Measurements from ENCODE around the gene ISCA1.

Gene ISCA1

GRCh38 chr9:86288499-86289198 lies 6.3 kb upstream of the ISCA1 start:
- in situ Hi-C loops (cut with HindIII; ENCODE audit: low pct_ligation_motif_present, low pct_unique_long_range_greater_than_20kb, low sequenced_read_pairs) = no loop called here
- no peak for DNase-seq

- in situ Hi-C loops (cut with HindIII; ENCODE audit: low pct_ligation_motif_present, low pct_unique_long_range_greater_than_20kb, low sequenced_read_pairs) = no loop called here
- DNase-seq = peak; percentile 7
Observed at GRCh38 chr9:86287013-86287412, 4.7 kb upstream of the ISCA1 start.

- in situ Hi-C loops (cut with HindIII; ENCODE audit: low pct_ligation_motif_present, low pct_unique_long_range_greater_than_20kb, low sequenced_read_pairs) = no loop called here
- no peak for DNase-seq
Observed at GRCh38 chr9:86286278-86286677, 3.9 kb upstream of the ISCA1 start.

DNA sequence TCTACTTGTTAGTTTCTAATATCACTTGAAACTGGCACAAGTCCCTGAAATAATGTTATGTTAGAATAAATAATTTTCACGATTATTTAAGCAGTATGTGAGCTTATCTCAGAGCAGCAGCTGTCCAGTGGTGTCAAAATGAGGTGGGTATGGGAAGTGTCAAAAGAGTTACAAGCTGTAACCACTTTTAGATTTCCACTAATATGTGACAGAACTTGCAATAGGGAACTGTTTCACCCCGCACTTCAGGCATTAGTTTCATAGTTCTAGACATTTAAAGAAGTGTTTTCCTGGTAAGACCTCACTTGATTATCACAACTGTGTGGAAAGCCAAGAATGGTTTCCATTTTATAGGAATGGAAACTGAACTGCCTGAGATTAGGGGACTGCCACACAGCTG lies 2.9 kb upstream of the ISCA1 start:
- DNase-seq = no peak
- in situ Hi-C loops (cut with HindIII; ENCODE audit: low pct_ligation_motif_present, low pct_unique_long_range_greater_than_20kb, low sequenced_read_pairs) = no loop called here

- peak; percentile 69 for DNase-seq
- in situ Hi-C loops (cut with HindIII; ENCODE audit: low pct_ligation_motif_present, low pct_unique_long_range_greater_than_20kb, low sequenced_read_pairs) = no loop called here
Observed at GRCh38 chr9:86282979-86283535, 719 bp upstream of the ISCA1 start.

GRCh38 chr9:86281593-86282076 lies 703 bp downstream of the ISCA1 start:
- peak; percentile 19 for DNase-seq
- in situ Hi-C loops (cut with HindIII; ENCODE audit: low pct_ligation_motif_present, low pct_unique_long_range_greater_than_20kb, low sequenced_read_pairs) = no loop called here

DNA sequence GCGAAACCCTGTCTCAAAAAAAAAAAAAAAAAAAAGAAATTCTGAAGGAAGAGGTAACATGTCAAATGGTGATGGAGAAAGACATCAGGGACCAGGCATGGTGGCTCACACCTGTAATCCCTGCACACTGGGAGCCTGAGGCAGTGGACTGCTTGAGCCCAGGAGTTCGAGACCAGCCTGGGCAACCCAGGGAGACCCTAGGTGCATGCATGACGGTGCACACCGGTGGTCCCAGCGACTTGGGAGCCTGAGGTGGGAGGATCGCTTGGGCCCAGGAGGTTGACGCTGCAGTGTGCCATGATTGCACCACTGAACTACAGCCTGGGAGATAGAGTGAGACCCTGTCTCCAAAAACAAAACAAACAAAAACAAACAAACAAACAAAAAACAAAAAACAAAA lies 1.8 kb downstream of the ISCA1 start:
- no peak for DNase-seq
- in situ Hi-C loops (cut with HindIII; ENCODE audit: low pct_ligation_motif_present, low pct_unique_long_range_greater_than_20kb, low sequenced_read_pairs) = no loop called here

DNA sequence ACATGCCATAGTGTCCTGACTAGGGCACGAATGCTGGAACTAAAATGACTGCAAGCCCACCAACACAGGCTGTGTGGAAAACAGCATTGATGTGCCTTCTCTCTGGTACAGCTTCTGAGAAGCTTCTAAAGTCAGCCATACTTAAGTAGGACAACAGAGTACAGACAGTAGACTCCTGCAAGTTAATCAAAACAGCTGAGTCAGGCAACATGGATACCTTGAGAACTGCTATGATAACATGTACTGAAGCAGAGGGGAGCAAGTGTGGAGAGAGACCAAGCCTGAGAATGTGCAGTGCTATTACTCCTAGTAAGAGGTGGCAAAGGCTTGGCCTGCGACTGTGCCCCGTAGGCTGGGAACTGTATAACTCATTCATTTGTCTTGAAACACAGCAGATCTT lies 2.5 kb downstream of the ISCA1 start:
- DNase-seq = no peak
- in situ Hi-C loops (cut with HindIII; ENCODE audit: low pct_ligation_motif_present, low pct_unique_long_range_greater_than_20kb, low sequenced_read_pairs) = no loop called here

GRCh38 chr9:86277072-86277471 lies 5.3 kb downstream of the ISCA1 start:
- no peak for DNase-seq
- in situ Hi-C loops (cut with HindIII; ENCODE audit: low pct_ligation_motif_present, low pct_unique_long_range_greater_than_20kb, low sequenced_read_pairs) = no loop called here

DNA sequence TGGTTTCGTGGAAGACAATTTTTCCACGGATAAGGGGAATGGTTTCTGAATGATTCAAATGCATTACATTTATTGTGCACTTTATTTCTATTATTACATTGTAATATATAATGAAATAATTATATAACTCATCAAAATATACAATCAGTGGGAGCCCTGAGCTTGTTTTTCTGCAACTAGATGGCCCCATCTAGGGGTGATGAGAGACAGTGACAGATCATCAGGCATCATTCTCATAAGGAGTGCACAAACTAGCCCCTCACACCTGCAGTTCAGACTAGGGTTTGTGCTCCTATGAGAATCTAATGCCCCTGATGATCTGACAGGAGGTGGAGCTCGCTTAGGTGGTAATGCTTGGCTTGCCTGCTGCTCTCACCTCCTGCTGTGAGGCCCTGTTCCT lies 6.4 kb downstream of the ISCA1 start:
- peak; percentile 5 for DNase-seq
- in situ Hi-C loops (cut with HindIII; ENCODE audit: low pct_ligation_motif_present, low pct_unique_long_range_greater_than_20kb, low sequenced_read_pairs) = no loop called here

- no peak for DNase-seq
- in situ Hi-C loops (cut with HindIII; ENCODE audit: low pct_ligation_motif_present, low pct_unique_long_range_greater_than_20kb, low sequenced_read_pairs) = no loop called here
Observed at GRCh38 chr9:86274821-86275643, 7.3 kb downstream of the ISCA1 start.

DNA sequence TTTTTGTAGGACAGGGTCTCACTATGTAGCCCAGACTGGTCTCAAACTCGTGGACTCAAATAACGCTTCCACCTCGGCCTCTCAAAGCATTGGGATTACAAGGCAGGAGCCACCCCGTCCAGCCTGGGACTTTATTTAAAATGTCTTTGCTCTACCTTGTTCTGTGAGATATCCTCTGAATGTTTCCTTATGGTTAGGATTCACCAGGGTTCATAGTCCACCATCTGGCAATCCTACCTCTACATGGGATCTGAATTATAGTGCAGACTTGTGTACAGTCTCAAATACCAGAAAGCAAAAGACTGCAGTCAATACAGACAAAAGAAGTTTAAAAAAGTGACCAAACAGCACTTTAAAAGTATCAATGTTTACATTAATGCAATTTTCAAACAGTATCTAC lies 10.1 kb downstream of the ISCA1 start:
- in situ Hi-C loops (cut with HindIII; ENCODE audit: low pct_ligation_motif_present, low pct_unique_long_range_greater_than_20kb, low sequenced_read_pairs) = no loop called here
- DNase-seq = no peak

- in situ Hi-C loops (cut with HindIII; ENCODE audit: low pct_ligation_motif_present, low pct_unique_long_range_greater_than_20kb, low sequenced_read_pairs) = no loop called here
Observed at GRCh38 chr9:86263876-86264275, 18.5 kb downstream of the ISCA1 start.

DNA sequence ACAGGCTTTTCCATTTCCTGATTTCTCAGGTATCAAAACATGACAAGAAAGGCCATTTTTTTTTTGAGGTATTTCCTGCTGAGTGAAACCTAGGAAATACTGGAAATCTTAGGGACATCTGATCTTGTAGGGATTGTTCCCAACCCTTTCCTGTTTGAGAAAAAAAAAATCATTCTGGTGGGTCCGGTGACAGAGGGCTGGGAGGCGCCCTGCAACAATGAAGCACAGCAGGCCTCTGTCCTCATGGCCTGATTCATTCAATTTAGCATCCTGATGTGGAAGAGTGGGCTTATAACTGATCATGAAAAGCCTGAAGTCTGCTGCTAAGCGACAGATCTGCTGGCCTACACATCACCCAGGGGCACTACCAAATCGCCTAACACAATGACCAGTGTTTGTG lies 19.8 kb downstream of the ISCA1 start:
- in situ Hi-C loops (cut with HindIII; ENCODE audit: low pct_ligation_motif_present, low pct_unique_long_range_greater_than_20kb, low sequenced_read_pairs) = no loop called here
- no peak for DNase-seq

More at GRCh38 chr9:86263876-86264275, 18.5 kb downstream of the ISCA1 start:
- DNase-seq = no peak

DNA sequence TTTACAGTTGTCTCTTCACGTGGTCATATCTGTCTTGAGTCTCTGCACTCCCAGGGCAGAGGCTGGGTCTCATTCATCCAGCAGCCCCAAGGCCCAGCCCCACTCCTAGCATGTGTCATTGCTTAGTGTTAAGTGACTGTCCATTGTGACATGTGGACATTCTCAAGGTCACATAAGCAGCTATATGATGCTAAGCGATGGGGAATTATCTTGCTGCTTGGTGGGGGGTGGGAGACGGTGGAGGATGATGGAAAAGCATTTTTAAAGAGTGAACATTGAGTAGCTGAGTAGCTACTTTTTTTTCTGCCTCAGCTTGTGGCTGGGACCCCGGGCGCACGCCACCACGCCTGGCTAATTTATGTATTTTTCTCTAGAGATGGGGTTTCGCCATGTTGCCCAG lies 22.8 kb downstream of the ISCA1 start, which contains the start of gene C9orf153:
C9orf153 (minus strand) TSS at position 101 of the 400 bp plus-strand sequence. CDS start 30,054 bp downstream, outside the sequence.
- no peak for DNase-seq
- in situ Hi-C loops (cut with HindIII; ENCODE audit: low pct_ligation_motif_present, low pct_unique_long_range_greater_than_20kb, low sequenced_read_pairs) = no loop called here

GRCh38 chr9:86257391-86257790 lies 24.9 kb downstream of the ISCA1 start:
- no peak for DNase-seq
- in situ Hi-C loops (cut with HindIII; ENCODE audit: low pct_ligation_motif_present, low pct_unique_long_range_greater_than_20kb, low sequenced_read_pairs) = no loop called here

DNA sequence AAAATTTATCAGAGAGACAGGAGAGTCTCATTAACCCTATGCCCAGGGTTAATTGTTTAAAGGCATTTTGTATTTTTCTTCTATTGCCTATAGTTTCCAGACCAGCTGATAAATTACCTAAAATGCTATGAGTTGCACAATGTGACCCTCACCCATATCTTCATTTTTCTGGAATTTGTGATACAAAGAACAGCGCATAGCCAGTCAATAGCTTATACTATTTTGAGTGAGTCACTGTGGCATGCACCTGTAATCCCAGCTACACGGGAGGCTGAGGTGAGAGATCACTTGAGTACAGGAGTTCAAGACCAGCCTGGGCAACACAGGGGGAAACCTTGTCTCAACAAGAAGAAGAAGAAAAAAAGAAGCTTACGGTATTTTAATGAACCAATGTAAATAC lies 25.7 kb downstream of the ISCA1 start:
- in situ Hi-C loops (cut with HindIII; ENCODE audit: low pct_ligation_motif_present, low pct_unique_long_range_greater_than_20kb, low sequenced_read_pairs) = no loop called here
- DNase-seq = no peak

DNA sequence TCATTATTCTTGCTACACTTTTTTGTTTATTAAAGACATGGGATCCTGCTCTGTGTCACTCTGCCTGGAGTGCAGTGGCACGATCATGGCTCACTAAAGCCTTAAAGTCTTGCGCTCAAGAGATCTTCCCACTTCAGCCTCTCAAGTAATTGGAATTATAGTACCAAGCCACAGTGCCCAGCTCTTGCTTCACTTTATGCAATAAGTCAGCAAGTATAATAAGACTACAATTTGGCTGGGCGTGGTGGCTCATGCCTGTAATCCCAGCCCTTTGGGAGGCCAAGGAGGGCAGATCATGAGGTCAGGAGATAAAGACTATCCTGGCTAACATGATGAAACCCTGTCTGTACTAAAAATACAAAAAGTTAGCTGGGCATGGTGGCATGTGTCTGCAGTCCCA lies 28.8 kb downstream of the ISCA1 start:
- no peak for DNase-seq
- in situ Hi-C loops (cut with HindIII; ENCODE audit: low pct_ligation_motif_present, low pct_unique_long_range_greater_than_20kb, low sequenced_read_pairs) = no loop called here

DNA sequence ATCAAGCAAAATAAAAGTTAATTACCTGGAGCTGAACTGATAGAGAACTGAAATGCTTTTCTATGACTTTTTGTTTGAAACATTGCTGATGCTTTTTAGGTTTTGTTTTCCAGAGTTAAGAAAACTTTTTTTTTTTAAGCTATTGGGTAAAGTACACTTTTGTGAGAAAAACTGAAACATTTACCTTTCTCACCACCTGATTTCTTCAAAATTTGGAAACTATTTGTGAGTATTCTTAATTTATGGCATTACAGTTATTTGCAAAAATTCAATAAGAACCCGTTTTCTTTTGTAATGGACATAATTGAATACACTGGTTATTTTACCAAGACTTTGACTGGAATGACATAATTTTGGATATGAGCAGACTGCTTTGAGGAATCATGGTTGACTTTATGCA lies 29.5 kb downstream of the ISCA1 start:
- in situ Hi-C loops (cut with HindIII; ENCODE audit: low pct_ligation_motif_present, low pct_unique_long_range_greater_than_20kb, low sequenced_read_pairs) = no loop called here
- DNase-seq = no peak
